ENCODE measurements around the gene LRIG3. TPM values are rescaled to one million over a fixed set of nuclear protein-coding genes. Genes with fewer than 3 reads are reported as not detected.
"Not testable (repeated sequence)": the region's sequence is repeated elsewhere in the genome, so short reads cannot be mapped to it uniquely, and the experiment has no call there.

The LRIG3 gene
- total and polyA plus RNA-seq, 12 donors, result 1.8 to 8.5 (median 6.4) TPM

GRCh38 chr12:58950739-58951100, 30.4 kb upstream of the LRIG3 start:
- no peak overlapping the region for H3K4me3 ChIP-seq
- no peak for TF ChIP-seq CTCF (IDR thresholded peaks at IDR 0.05)
- DNase-seq (no peak), ATAC-seq (no peak)
- no peaks in the 10 kb centered on the region for H3K4me1 ChIP-seq
- peaks cover 0 to 22% (median 0%) of the 10 kb centered on the region in 11 donors for H3K9me3 ChIP-seq
- no peaks in the 10 kb centered on the region for H3K36me3 ChIP-seq
- no peak overlapping the region for H3K27ac ChIP-seq
- intact Hi-C loops (cut with DNase I), result no loop called here
- 52% methylated on average over 2 of the region's 2 CpGs for WGBS, 2 donors
- no peaks in the 10 kb centered on the region for H3K27me3 ChIP-seq

GRCh38 chr12:58949954-58950738, 29.8 kb upstream of the LRIG3 start:
- H3K27ac ChIP-seq; intact Hi-C loops (cut with DNase I); DNase-seq; H3K27me3 ChIP-seq; ATAC-seq; H3K4me3 ChIP-seq; H3K4me1 ChIP-seq; H3K36me3 ChIP-seq: not testable (repeated sequence)
- WGBS, 2 donors, result 66 to 70% methylated on average over 11 of the region's 11 CpGs
- peaks cover 0 to 27% (median 0%) of the 10 kb centered on the region in 11 donors for H3K9me3 ChIP-seq

- H3K9me3 ChIP-seq, result peaks cover 0 to 13% (median 0%) of the 10 kb centered on the region in 11 donors
- DNase-seq (no peak), ATAC-seq (no peak)
- intact Hi-C loops (cut with DNase I), result no loop called here
- no peak overlapping the region for H3K4me3 ChIP-seq
- no peaks in the 10 kb centered on the region for H3K27me3 ChIP-seq
- peaks cover 0 to 8% (median 0%) of the 10 kb centered on the region in 9 donors for H3K4me1 ChIP-seq
- no peak for TF ChIP-seq CTCF (IDR thresholded peaks at IDR 0.05)
- H3K27ac ChIP-seq, result no peak overlapping the region
- 91 to 94% methylated on average over 3 of the region's 3 CpGs for WGBS, 2 donors
- no peaks in the 10 kb centered on the region for H3K36me3 ChIP-seq
Measured at GRCh38 chr12:58943079-58943478, 22.8 kb upstream of the LRIG3 start.

GRCh38 chr12:58942345-58942744, 22.0 kb upstream of the LRIG3 start:
- Histone ChIP-seq H3K4me3 (no peak overlapping the region), H3K27ac (no peak overlapping the region), H3K9me3 (peaks cover 0 to 13% (median 0%) of the 10 kb centered on the region in 11 donors), H3K36me3 (no peaks in the 10 kb centered on the region), H3K27me3 (no peaks in the 10 kb centered on the region), H3K4me1 (peaks cover 0 to 8% (median 0%) of the 10 kb centered on the region in 9 donors)
- no peak for TF ChIP-seq CTCF (IDR thresholded peaks at IDR 0.05)
- 76 to 78% methylated on average over 2 of the region's 2 CpGs for WGBS, 2 donors
- intact Hi-C loops (cut with DNase I), result no loop called here
- DNase-seq (no peak), ATAC-seq (no peak)

All from heart right ventricle (tissue), 16 donors.